WERI-Rb-1 (cell line): ENCODE data around the gene CLNK.

Experiments
- DNase-seq: peaks from one replicate; pipeline ENCODE4 v3.0.0-alpha.2; 2020
- H3K27ac ChIP-seq: fragments of 250-450 bp; sonication (Bioruptor Pico); 2 replicates; pipeline ENCODE4 v1.5.1; 2020; ENCODE audit warnings: mild to moderate bottlenecking, moderate library complexity
- H3K27me3 ChIP-seq: fragments of 250-450 bp; sonication (Bioruptor Pico); 2 replicates; pipeline ENCODE4 v1.5.1; 2021; ENCODE audit warnings: mild to moderate bottlenecking, low read depth, moderate library complexity; ENCODE audit not compliant: insufficient read depth, severe bottlenecking
- H3K36me3 ChIP-seq: fragments of 250-450 bp; sonication (Bioruptor Pico); 2 replicates; pipeline ENCODE4 v1.5.1; 2020; ENCODE audit warnings: mild to moderate bottlenecking, moderate library complexity
- H3K4me3 ChIP-seq: 2 replicates; pipeline ENCODE4 v1.5.1; 2011; ENCODE audit warnings: low read depth, mild to moderate bottlenecking, control low read depth, low read length
- H3K9me3 ChIP-seq: fragments of 250-450 bp; sonication (Bioruptor Pico); 2 replicates; pipeline ENCODE4 v1.5.1; 2021; ENCODE audit warnings: mild to moderate bottlenecking, moderate library complexity; ENCODE audit not compliant: severe bottlenecking
- CTCF ChIP-seq: IDR thresholded peaks from 2 replicates; pipeline ENCODE4 v1.5.1; 2011; ENCODE audit warnings: low read depth, mild to moderate bottlenecking, control low read depth, inconsistent platforms, low read length

The CLNK gene

GRCh38 chr4:10478621-10479020 lies 205.9 kb downstream of the CLNK start:
- H3K27ac ChIP-seq: no peak overlapping the region
- no peaks in the 10 kb centered on the region for H3K36me3 ChIP-seq
- no peak for TF ChIP-seq CTCF
- no peak overlapping the region for H3K4me3 ChIP-seq
- H3K27me3 ChIP-seq: no peaks in the 10 kb centered on the region
- H3K9me3 ChIP-seq: no peaks in the 10 kb centered on the region
- no peak for DNase-seq

GRCh38 chr4:10470505-10470904 lies 214.1 kb downstream of the CLNK start:
- Histone ChIP-seq H3K9me3 (no peaks in the 10 kb centered on the region), H3K27me3 (no peaks in the 10 kb centered on the region), H3K4me3 (no peak overlapping the region), H3K36me3 (no peaks in the 10 kb centered on the region), H3K27ac (no peak overlapping the region)
- no peak for TF ChIP-seq CTCF
- no peak for DNase-seq

- H3K36me3 ChIP-seq: no peaks in the 10 kb centered on the region
- DNase-seq: no peak
- no peak overlapping the region for H3K27ac ChIP-seq
- peaks cover 5% of the 10 kb centered on the region for H3K9me3 ChIP-seq
- no peak overlapping the region for H3K4me3 ChIP-seq
- no peaks in the 10 kb centered on the region for H3K27me3 ChIP-seq
- no peak for TF ChIP-seq CTCF
Measured at GRCh38 chr4:10466161-10466560, 218.4 kb downstream of the CLNK start.

- H3K36me3 ChIP-seq: no peaks in the 10 kb centered on the region
- H3K27ac ChIP-seq: no peak overlapping the region
- H3K27me3 ChIP-seq: no peaks in the 10 kb centered on the region
- DNase-seq: no peak
- peaks cover 18% of the 10 kb centered on the region for H3K9me3 ChIP-seq
- no peak for TF ChIP-seq CTCF
- no peak overlapping the region for H3K4me3 ChIP-seq
Measured at GRCh38 chr4:10462876-10463275, 221.7 kb downstream of the CLNK start.

GRCh38 chr4:10461850-10462400 lies 222.6 kb downstream of the CLNK start:
- DNase-seq: no peak
- TF ChIP-seq CTCF: no peak
- no peak overlapping the region for H3K27ac ChIP-seq
- H3K4me3 ChIP-seq: no peak overlapping the region
- H3K27me3 ChIP-seq: no peaks in the 10 kb centered on the region
- H3K36me3 ChIP-seq: no peaks in the 10 kb centered on the region
- H3K9me3 ChIP-seq: peaks cover 25% of the 10 kb centered on the region
